ENCODE measurements around the gene WNT9B.
"Not testable (repeated sequence)": the region's sequence is repeated elsewhere in the genome, so short reads cannot be mapped to it uniquely, and the experiment has no call there.

WNT9B gene

DNA sequence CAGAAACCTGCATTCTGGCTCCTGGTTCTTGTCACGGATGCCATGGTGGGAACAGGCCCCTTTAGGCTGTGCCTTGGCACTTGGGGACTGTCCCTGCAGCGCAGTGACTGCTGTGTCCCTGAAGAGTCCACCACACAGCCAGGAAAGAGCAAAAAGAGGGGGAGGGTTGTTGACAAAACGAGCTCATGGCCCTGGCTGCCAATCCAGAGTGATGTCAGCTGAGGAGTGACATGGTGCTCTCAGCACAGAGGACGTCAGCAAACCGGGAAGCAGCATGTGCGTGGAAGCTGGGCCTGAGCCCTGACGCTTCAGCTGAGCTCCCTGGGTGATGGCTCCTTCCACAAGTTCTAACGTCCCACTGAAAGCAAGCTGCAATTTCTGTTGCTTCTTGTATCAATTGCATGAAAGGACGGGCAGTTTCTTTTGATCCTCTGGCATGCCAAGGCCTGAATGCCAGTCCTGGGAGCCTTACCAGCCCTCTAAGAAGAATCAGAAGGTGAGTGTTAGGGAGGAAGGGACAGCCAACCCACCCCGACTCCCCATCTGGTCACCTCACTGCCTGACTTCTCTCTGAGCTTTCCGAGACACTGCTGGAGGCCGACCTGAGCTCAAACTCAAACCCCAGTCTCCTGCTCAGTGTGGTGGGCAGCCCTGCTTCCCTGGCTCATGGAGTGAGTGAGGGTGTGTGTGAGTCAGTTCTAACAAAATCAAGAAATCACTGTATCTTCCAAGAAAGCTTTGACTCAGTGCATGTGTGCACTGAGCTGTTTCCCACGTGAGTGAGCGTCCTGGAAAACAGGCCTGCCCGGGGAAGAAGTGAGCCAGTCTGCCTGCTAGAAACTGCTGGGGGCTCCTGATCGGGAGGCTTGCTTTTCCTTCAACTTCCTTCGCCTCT, 18.2 kb upstream of the WNT9B start:
- TF ChIP-seq, protein P1, sequence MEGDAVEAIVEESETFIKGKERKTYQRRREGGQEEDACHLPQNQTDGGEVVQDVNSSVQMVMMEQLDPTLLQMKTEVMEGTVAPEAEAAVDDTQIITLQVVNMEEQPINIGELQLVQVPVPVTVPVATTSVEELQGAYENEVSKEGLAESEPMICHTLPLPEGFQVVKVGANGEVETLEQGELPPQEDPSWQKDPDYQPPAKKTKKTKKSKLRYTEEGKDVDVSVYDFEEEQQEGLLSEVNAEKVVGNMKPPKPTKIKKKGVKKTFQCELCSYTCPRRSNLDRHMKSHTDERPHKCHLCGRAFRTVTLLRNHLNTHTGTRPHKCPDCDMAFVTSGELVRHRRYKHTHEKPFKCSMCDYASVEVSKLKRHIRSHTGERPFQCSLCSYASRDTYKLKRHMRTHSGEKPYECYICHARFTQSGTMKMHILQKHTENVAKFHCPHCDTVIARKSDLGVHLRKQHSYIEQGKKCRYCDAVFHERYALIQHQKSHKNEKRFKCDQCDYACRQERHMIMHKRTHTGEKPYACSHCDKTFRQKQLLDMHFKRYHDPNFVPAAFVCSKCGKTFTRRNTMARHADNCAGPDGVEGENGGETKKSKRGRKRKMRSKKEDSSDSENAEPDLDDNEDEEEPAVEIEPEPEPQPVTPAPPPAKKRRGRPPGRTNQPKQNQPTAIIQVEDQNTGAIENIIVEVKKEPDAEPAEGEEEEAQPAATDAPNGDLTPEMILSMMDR (conservative IDR thresholded peaks at IDR 0.05; ENCODE audit: low read depth, low read length): no peak
- DNase-seq (ENCODE audit: low read depth): peak; percentile 65
- no peak overlapping the region for H3K4me3 ChIP-seq (ENCODE audit: low read depth, low read length)

DNA sequence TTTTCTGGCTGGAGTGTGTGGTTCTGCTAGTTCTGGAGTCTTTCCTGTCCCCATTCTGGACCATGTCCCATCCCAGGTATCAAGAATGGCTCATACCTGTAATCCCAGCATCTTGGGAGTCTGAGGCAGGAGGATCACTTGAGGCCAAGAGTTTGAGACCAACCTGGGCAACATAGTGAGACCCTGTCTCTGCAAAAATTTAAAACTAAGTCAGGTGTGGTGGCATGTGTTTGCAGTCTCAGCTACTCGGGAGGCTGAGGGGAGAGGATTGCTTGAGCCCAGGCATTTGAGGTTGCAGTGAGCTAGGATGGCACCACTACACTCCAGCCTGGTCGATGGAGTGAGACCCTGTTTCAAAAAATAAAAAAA, 17.6 kb upstream of the WNT9B start:
- H3K4me3 ChIP-seq (ENCODE audit: low read depth, low read length): no peak overlapping the region
- TF ChIP-seq, protein P1 (conservative IDR thresholded peaks at IDR 0.05; ENCODE audit: low read depth, low read length): no peak
- no peak for DNase-seq (ENCODE audit: low read depth)

DNA sequence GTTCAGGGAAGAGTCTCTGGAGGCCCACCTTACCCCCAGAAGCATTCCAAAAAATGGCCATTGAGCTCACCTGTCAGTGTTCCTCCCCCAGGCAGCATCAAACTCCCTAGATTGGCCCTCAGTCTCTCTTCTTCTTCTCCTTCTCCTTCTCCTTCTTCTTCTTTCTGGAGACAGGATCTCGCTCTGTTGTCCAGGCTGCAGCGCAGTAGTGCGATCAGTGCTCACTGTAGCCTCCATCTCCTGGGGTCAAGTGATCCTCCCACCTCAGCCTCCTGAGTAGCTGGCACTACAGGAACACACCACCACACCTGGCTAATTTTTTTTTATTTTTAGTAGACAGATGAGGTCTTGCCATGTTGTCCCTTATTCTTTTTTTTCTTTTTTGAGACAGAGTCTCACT, 16.5 kb upstream of the WNT9B start:
- no peak overlapping the region for H3K4me3 ChIP-seq (ENCODE audit: low read depth, low read length)
- TF ChIP-seq, protein P1 (conservative IDR thresholded peaks at IDR 0.05; ENCODE audit: low read depth, low read length): no peak
- DNase-seq (ENCODE audit: low read depth): no peak

DNA sequence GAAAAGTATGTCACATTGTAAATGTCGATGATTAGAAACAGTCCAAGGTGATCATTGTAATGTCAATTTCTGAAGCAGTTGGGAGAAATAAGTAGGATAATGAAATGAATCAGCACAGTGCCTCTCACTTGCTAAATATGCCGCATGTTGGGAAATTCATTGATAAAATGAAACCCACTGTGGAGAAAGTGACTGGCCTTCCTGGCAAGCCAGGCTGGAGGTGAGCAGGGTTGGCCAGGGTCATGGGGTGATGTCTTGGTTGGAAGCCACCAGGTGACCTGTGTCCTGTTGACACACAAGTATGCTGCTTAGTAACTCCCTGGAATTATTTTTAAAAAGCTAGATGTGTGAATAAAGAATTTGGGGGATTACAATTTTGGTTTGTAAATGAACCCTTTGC, 14.9 kb upstream of the WNT9B start:
- H3K4me3 ChIP-seq (ENCODE audit: low read depth, low read length): no peak overlapping the region
- TF ChIP-seq, protein P1 (conservative IDR thresholded peaks at IDR 0.05; ENCODE audit: low read depth, low read length): no peak
- no peak for DNase-seq (ENCODE audit: low read depth)

DNA sequence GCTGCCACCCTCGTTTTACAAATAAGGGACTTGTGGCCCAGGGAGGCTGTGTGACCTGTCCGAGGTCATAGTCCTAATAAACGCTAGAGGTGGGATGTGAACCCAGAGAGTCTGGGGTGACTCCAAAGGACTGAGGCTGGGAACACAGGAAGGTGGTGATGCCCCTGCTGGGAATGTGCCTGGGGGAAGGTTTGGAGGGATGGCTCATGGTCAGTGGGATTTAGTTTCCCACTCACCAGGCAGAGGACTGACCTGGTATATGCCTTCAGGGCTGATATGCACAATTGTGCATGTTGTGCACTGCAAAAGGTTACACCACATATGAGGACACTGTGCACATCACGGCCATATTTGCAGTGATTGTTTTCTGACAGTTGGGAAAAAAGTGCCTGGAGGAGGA, 13.9 kb upstream of the WNT9B start:
- TF ChIP-seq, protein P1 (conservative IDR thresholded peaks at IDR 0.05; ENCODE audit: low read depth, low read length): no peak
- no peak for DNase-seq (ENCODE audit: low read depth)
- no peak overlapping the region for H3K4me3 ChIP-seq (ENCODE audit: low read depth, low read length)

DNA sequence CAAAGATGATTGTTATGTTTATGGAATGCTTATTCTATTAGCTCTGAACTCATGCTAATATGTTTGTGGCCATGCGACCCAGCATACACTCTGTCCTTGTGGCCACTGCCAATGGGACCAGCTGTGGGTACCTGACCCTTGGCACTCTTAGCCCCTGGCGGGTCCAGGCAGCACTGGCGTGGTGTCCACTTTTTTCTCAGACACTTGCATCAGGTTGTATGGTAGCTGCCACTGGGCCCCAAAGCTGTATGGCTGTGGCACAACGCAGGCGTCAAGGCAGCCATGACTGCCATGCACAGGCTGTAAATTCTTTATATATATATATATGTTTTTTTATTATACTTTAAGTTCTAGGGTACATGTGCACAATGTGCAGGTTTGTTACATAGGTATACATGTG, 12.2 kb upstream of the WNT9B start:
- no peak for DNase-seq (ENCODE audit: low read depth)
- TF ChIP-seq, protein P1 (conservative IDR thresholded peaks at IDR 0.05; ENCODE audit: low read depth, low read length): no peak
- no peak overlapping the region for H3K4me3 ChIP-seq (ENCODE audit: low read depth, low read length)

DNA sequence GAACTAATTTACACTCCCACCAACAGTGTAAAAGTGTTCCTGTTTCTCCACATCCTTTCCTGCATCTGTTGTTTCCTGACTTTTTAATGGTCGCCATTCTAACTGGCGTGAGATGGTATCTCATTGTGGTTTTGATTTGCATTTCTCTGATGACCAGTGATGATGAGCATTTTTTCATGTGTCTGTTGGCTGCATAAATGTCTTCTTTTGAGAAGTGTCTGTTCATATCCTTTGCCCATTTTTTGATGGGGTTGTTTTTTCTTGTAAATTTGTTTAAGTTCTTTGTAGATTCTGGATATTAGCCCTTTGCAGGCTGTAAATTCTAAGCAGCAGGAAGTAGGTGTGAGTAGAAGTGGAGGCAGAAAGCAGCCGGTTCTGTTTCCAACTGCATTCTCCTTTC, 10.8 kb upstream of the WNT9B start:
- H3K4me3 ChIP-seq (ENCODE audit: low read depth, low read length); DNase-seq (ENCODE audit: low read depth): not testable (repeated sequence)

Data from choroid plexus epithelial cell (primary cell).